Hepatocyte (in vitro differentiated cells): ENCODE measurements around the gene CDC42SE2. TPM values are rescaled to one million over a fixed set of nuclear protein-coding genes. Genes with fewer than 3 reads are reported as not detected.

Experiments used
- DNase-seq: peaks from one replicate; pipeline ENCODE4 v3.0.0-alpha.2; 2016; ENCODE audit warnings: low spot score
- H2AFZ ChIP-seq: fragments of 200-600 bp; sonication (generic); 2 replicates; pipeline ENCODE4 v1.6.0; 2016; ENCODE audit warnings: antibody characterized with exemption, mild to moderate bottlenecking
- H3K27ac ChIP-seq: fragments of 200-600 bp; sonication (generic); 2 replicates; pipeline ENCODE4 v1.5.1; 2016; ENCODE audit warnings: mild to moderate bottlenecking
- H3K27me3 ChIP-seq: fragments of 200-600 bp; sonication (generic); 2 replicates; pipeline ENCODE4 v1.6.1; 2016
- H3K36me3 ChIP-seq: fragments of 200-600 bp; sonication (generic); replicated peaks from 2 replicates; pipeline ENCODE4 v1.5.1; 2016; ENCODE audit warnings: low read depth; ENCODE audit not compliant: insufficient read depth
- H3K4me1 ChIP-seq: fragments of 200-600 bp; sonication (generic); 2 replicates; pipeline ENCODE4 v1.5.1; 2016; ENCODE audit warnings: mild to moderate bottlenecking, moderate library complexity; ENCODE audit not compliant: insufficient read depth
- H3K4me2 ChIP-seq: fragments of 200-600 bp; sonication (generic); 2 replicates; pipeline ENCODE4 v1.6.0; 2016
- H3K4me3 ChIP-seq: fragments of 200-600 bp; sonication (generic); 2 replicates; pipeline ENCODE4 v1.5.1; 2016; ENCODE audit warnings: mild to moderate bottlenecking
- H3K79me2 ChIP-seq: fragments of 200-600 bp; sonication (generic); 2 replicates; pipeline ENCODE4 v1.6.0; 2017; ENCODE audit warnings: mild to moderate bottlenecking
- H3K9me2 ChIP-seq: fragments of 200-600 bp; sonication (generic); replicated peaks from 2 replicates; pipeline ENCODE4 v1.6.0; 2017; ENCODE audit warnings: mild to moderate bottlenecking; ENCODE audit not compliant: insufficient read depth
- H3K9me3 ChIP-seq: fragments of 200-600 bp; sonication (generic); 2 replicates; pipeline ENCODE4 v1.5.1; 2016; ENCODE audit warnings: low read depth, mild to moderate bottlenecking
- H4K20me1 ChIP-seq: fragments of 200-600 bp; sonication (generic); 2 replicates; pipeline ENCODE4 v1.6.0; 2016; ENCODE audit warnings: mild to moderate bottlenecking; ENCODE audit not compliant: insufficient read depth, poor library complexity, severe bottlenecking
- EZH2 ChIP-seq: fragments of 200-600 bp; sonication (generic); IDR thresholded peaks from 2 replicates; pipeline ENCODE4 v1.6.1; 2016; ENCODE audit warnings: antibody characterized with exemption, mild to moderate bottlenecking, borderline replicate concordance
- EZH2phosphoT487 ChIP-seq: fragments of 200-600 bp; sonication (generic); IDR thresholded peaks from one replicate; pipeline ENCODE4 v1.6.1; 2018; ENCODE audit warnings: antibody characterized with exemption, mild to moderate bottlenecking, low read depth, moderate library complexity; ENCODE audit not compliant: unreplicated experiment, severe bottlenecking
- WGBS: methylation state at CpG from one replicate; pipeline ENCODE4 v1.1.6; 2016; ENCODE audit warnings: low lambda C conversion rate; ENCODE audit errors: missing lambda C conversion rate; 5-methylcytosine and 5-hydroxymethylcytosine counted together
- polyA plus RNA-seq: library from polyadenylated mRNA; unstranded; fragments of >200 nt; fragmentation: Nextera tagmentation; extraction: Ambion mirVana; gene quantifications from 2 replicates; pipeline ENCODE4 v1.2.1, GENCODE V29; 2016
- total RNA-seq: library from RNA; depleted of rRNA; stranded (reverse); fragments of >200 nt; gene quantifications from 2 replicates; pipeline ENCODE4 v1.2.3, GENCODE V29; 2014
- TF ChIP-seq, protein P1 (sequence below): fragments of 200-600 bp; sonication (generic); IDR thresholded peaks from 2 replicates; pipeline ENCODE4 v1.5.1; 2016; ENCODE audit warnings: antibody characterized with exemption, mild to moderate bottlenecking; ENCODE audit not compliant: poor library complexity

Gene CDC42SE2
- total and polyA plus RNA-seq, 2 experiments from 2014 or later: 27.2 to 51.5 TPM

DNA sequence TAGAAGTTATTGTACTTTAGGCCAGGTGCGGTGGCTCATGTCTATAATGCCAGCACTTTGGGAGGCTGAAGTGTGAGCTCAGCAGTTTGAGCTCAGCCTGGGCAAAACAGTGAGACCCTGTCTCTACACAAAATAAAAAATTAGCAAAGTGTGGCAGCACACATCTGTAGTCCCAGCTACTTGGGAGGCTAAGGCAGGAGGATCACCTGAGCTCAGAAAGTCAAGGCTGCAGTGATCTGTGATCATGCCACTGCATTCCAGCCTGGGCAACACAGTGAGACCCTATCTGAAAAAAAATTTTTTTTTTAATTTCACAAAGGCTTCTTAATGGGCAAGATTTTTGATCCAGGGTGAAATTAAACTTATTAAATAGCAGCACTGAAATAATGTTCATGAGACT lies 92.8 kb downstream of the CDC42SE2 start:
- Histone ChIP-seq H2AFZ (no peak overlapping the region), H3K4me2 (no peak overlapping the region), H3K27ac (no peak overlapping the region), H3K4me1 (no peaks in the 10 kb centered on the region), H3K4me3 (no peak overlapping the region), H3K36me3 (no peaks in the 10 kb centered on the region), H3K79me2 (peaks cover 9% of the 10 kb centered on the region), H4K20me1 (no peaks in the 10 kb centered on the region), H3K9me3 (no peaks in the 10 kb centered on the region), H3K9me2 (no peaks in the 10 kb centered on the region), H3K27me3 (no peaks in the 10 kb centered on the region)
- TF ChIP-seq, protein P1, sequence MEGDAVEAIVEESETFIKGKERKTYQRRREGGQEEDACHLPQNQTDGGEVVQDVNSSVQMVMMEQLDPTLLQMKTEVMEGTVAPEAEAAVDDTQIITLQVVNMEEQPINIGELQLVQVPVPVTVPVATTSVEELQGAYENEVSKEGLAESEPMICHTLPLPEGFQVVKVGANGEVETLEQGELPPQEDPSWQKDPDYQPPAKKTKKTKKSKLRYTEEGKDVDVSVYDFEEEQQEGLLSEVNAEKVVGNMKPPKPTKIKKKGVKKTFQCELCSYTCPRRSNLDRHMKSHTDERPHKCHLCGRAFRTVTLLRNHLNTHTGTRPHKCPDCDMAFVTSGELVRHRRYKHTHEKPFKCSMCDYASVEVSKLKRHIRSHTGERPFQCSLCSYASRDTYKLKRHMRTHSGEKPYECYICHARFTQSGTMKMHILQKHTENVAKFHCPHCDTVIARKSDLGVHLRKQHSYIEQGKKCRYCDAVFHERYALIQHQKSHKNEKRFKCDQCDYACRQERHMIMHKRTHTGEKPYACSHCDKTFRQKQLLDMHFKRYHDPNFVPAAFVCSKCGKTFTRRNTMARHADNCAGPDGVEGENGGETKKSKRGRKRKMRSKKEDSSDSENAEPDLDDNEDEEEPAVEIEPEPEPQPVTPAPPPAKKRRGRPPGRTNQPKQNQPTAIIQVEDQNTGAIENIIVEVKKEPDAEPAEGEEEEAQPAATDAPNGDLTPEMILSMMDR: no peak
- TF ChIP-seq EZH2phosphoT487 (no peak), EZH2 (no peak)
- DNase-seq: no peak
- 90% methylated on average over 1 of the region's 1 CpG for WGBS

GRCh38 chr5:131357739-131358561 lies 94.1 kb downstream of the CDC42SE2 start:
- no peak overlapping the region for H2AFZ ChIP-seq
- WGBS: 87% methylated on average over 5 of the region's 5 CpGs
- H3K79me2 ChIP-seq: peaks cover 12% of the 10 kb centered on the region
- no peaks in the 10 kb centered on the region for H3K9me2 ChIP-seq
- H3K4me2 ChIP-seq: no peak overlapping the region
- no peaks in the 10 kb centered on the region for H4K20me1 ChIP-seq
- no peaks in the 10 kb centered on the region for H3K27me3 ChIP-seq
- H3K27ac ChIP-seq: no peak overlapping the region
- no peak for TF ChIP-seq EZH2
- TF ChIP-seq, protein P1: no peak
- TF ChIP-seq EZH2phosphoT487: no peak
- DNase-seq: no peak
- H3K4me3 ChIP-seq: no peak overlapping the region
- H3K36me3 ChIP-seq: no peaks in the 10 kb centered on the region
- no peaks in the 10 kb centered on the region for H3K9me3 ChIP-seq
- H3K4me1 ChIP-seq: no peaks in the 10 kb centered on the region

- Histone ChIP-seq H3K27ac (no peak overlapping the region), H3K27me3 (no peaks in the 10 kb centered on the region), H3K9me2 (no peaks in the 10 kb centered on the region), H3K79me2 (peaks cover 27% of the 10 kb centered on the region), H3K9me3 (no peaks in the 10 kb centered on the region), H3K4me1 (no peaks in the 10 kb centered on the region), H4K20me1 (no peaks in the 10 kb centered on the region), H3K4me2 (no peak overlapping the region), H2AFZ (no peak overlapping the region), H3K4me3 (no peak overlapping the region), H3K36me3 (no peaks in the 10 kb centered on the region)
- DNase-seq: no peak
- WGBS: 92% methylated on average over 15 of the region's 15 CpGs
- TF ChIP-seq, protein P1: no peak
- TF ChIP-seq EZH2: no peak
- TF ChIP-seq EZH2phosphoT487: no peak
Observed at GRCh38 chr5:131361677-131362315, 97.9 kb downstream of the CDC42SE2 start.
